HEK293T (cell line): Measurements from ENCODE around the gene RAB12.

Source experiments
- FOXK2 ChIP-seq: fragments of 450-650 bp; IDR thresholded peaks from 2 replicates; pipeline ENCODE4 v1.6.1; 2016; ENCODE audit warnings: mild to moderate bottlenecking
- LEF1 ChIP-seq: fragments of 450-650 bp; IDR thresholded peaks from 2 replicates; pipeline ENCODE4 v1.6.1; 2017; ENCODE audit warnings: mild to moderate bottlenecking, borderline replicate concordance
- SP1 ChIP-seq: fragments of 450-650 bp; IDR thresholded peaks from 2 replicates; pipeline ENCODE4 v1.6.1; 2017
- TARDBP ChIP-seq: fragments of 450-650 bp; IDR thresholded peaks from 2 replicates; pipeline ENCODE4 v1.6.1; 2016
- ZNF384 ChIP-seq: fragments of 450-650 bp; IDR thresholded peaks from 2 replicates; pipeline ENCODE4 v1.6.1; 2016

DNA sequence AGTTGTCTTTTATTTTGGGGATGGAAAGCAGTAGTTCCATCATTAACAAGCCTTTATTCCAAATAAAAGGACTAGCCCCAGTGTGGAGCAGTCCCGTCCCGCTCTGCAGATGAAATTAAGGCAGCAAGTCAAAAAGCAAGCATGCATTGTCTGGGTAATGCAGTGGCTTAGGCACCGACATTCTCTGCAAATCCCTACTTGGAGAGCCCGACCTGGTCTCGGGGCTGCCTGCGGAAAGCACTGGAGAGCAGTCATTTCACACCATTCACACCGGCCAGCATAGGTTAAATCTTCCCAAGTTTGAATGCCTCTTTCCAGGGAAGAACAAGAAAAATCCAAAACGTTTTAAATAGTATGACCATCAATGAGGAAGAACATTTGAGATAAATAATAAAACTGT is 24.4 kb upstream of the RAB12 start:
- no peak for TF ChIP-seq TARDBP
- TF ChIP-seq FOXK2, result no peak
- no peak for TF ChIP-seq SP1
- TF ChIP-seq ZNF384, result no peak
- no peak for TF ChIP-seq LEF1
